ENCODE measurements around the gene EQTN. TPM values are rescaled to one million over a fixed set of nuclear protein-coding genes. Genes with fewer than 3 reads are reported as not detected.

The EQTN gene
- polyA plus RNA-seq, 2 of the 4 experiments (the other 2 are of a cell fraction): not detected

DNA sequence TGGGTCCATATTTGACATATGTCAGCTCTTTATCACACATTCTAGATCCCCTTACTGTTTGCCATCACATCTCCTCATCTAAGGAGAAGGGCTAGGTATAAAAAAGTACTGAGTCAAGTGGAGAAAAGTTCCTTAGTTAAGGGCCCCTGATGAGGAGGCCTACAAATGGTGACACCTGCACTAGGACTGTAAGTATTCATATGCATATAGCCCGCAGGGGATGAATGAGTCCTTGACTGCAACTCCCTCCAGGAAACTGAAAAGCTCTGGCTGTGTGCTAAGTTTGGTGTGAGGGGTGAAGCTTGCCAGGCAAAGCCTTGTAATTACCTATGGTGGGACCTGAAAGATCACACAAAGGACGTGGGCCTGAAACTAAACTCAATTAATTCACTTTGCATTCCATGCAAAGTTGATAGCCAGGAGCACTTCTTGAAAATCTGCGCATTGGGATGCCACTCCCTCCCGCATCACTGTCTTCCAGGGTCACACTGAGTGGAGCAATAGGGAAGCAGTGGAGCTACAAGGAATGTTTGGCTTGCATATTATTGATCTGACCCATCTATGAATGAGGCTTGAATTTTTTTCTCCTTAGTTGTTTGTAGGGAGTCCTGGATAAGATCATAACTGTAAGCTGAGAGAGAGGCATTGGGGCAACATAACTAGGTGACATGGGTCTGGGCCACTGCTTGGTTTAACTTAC lies 11.9 kb upstream of the EQTN start:
- no peak for TF ChIP-seq NR3C1 (IDR thresholded peaks at IDR 0.05)
- TF ChIP-seq, protein P1, sequence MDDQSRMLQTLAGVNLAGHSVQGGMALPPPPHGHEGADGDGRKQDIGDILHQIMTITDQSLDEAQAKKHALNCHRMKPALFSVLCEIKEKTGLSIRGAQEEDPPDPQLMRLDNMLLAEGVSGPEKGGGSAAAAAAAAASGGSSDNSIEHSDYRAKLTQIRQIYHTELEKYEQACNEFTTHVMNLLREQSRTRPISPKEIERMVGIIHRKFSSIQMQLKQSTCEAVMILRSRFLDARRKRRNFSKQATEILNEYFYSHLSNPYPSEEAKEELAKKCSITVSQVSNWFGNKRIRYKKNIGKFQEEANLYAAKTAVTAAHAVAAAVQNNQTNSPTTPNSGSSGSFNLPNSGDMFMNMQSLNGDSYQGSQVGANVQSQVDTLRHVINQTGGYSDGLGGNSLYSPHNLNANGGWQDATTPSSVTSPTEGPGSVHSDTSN (IDR thresholded peaks at IDR 0.05): no peak
- TF ChIP-seq RNF2 (IDR thresholded peaks at IDR 0.05; ENCODE audit: borderline replicate concordance, low read depth): no peak
- TF ChIP-seq CBX2 (IDR thresholded peaks at IDR 0.05; ENCODE audit: borderline replicate concordance, low read depth): no peak
- TF ChIP-seq, protein P2, sequence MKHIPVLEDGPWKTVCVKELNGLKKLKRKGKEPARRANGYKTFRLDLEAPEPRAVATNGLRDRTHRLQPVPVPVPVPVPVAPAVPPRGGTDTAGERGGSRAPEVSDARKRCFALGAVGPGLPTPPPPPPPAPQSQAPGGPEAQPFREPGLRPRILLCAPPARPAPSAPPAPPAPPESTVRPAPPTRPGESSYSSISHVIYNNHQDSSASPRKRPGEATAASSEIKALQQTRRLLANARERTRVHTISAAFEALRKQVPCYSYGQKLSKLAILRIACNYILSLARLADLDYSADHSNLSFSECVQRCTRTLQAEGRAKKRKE (CRISPR knock-in tag; IDR thresholded peaks at IDR 0.05; ENCODE audit: low read depth): no peak
- no peak for TF ChIP-seq SREBF2 (IDR thresholded peaks at IDR 0.05)
- TF ChIP-seq, protein P3, sequence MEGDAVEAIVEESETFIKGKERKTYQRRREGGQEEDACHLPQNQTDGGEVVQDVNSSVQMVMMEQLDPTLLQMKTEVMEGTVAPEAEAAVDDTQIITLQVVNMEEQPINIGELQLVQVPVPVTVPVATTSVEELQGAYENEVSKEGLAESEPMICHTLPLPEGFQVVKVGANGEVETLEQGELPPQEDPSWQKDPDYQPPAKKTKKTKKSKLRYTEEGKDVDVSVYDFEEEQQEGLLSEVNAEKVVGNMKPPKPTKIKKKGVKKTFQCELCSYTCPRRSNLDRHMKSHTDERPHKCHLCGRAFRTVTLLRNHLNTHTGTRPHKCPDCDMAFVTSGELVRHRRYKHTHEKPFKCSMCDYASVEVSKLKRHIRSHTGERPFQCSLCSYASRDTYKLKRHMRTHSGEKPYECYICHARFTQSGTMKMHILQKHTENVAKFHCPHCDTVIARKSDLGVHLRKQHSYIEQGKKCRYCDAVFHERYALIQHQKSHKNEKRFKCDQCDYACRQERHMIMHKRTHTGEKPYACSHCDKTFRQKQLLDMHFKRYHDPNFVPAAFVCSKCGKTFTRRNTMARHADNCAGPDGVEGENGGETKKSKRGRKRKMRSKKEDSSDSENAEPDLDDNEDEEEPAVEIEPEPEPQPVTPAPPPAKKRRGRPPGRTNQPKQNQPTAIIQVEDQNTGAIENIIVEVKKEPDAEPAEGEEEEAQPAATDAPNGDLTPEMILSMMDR (IDR thresholded peaks at IDR 0.05): no peak
- TF ChIP-seq CEBPB (IDR thresholded peaks at IDR 0.05): no peak
- TF ChIP-seq, protein P4, sequence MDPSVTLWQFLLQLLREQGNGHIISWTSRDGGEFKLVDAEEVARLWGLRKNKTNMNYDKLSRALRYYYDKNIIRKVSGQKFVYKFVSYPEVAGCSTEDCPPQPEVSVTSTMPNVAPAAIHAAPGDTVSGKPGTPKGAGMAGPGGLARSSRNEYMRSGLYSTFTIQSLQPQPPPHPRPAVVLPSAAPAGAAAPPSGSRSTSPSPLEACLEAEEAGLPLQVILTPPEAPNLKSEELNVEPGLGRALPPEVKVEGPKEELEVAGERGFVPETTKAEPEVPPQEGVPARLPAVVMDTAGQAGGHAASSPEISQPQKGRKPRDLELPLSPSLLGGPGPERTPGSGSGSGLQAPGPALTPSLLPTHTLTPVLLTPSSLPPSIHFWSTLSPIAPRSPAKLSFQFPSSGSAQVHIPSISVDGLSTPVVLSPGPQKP (IDR thresholded peaks at IDR 0.05; ENCODE audit: low read depth, low read length): no peak
- no peak for TF ChIP-seq KDM5A (IDR thresholded peaks at IDR 0.05)
- TF ChIP-seq NFE2L2 (conservative IDR thresholded peaks at IDR 0.05; ENCODE audit: low read length): no peak
- POLR2A ChIA-PET: no interaction called here
- CTCF ChIA-PET: no interaction called here
- DNase-seq (ENCODE audit: low read depth in 1 of 2, low spot score in 1 of 2) (no peak), FAIRE-seq (no peak), ATAC-seq (no peak)
- no peak overlapping the region for H3K4me3 ChIP-seq
- H3K4me1 ChIP-seq: no peaks in the 10 kb centered on the region
- no peaks in the 10 kb centered on the region for H3K9me3 ChIP-seq
- 61% methylated on average over 4 of the region's 4 CpGs for WGBS (ENCODE audit: missing lambda C conversion rate)
- no peak overlapping the region for H3K27ac ChIP-seq
- no peak overlapping the region for H3K4me2 ChIP-seq

DNA sequence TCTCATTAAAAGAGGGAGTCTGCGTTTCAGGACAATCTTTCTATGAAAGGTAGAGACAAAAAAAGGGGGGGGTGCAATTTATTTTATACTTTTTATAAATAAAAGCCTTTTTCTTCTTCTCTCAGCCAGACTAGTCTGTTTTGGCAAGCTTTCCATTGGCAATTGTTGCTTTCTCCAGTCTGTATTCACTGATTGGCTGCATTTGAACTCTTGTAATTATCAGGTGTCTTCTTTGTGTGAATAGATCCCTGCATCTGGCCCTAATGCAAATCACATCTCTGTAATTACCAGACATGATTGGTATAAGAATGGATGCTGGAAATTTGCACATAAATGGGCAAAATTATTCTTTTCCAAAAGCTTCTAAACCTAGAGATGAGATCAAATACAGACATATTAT lies 7.6 kb upstream of the EQTN start:
- H3K4me3 ChIP-seq: no peak overlapping the region
- ChIA-PET CTCF (interaction anchor here (1.6 kb wide), 1 partner anchor 29 kb away, joined by 6 read pairs; no protein-coding TSS in a partner anchor), POLR2A (no interaction called here)
- no peaks in the 10 kb centered on the region for H3K9me3 ChIP-seq
- ATAC-seq: no peak
- FAIRE-seq: no peak
- DNase-seq (ENCODE audit: low read depth in 1 of 2, low spot score in 1 of 2): no peak
- 53% methylated on average over 1 of the region's 1 CpG for WGBS (ENCODE audit: missing lambda C conversion rate)
- no peak overlapping the region for H3K4me2 ChIP-seq
- TF ChIP-seq HEYL (CRISPR knock-in tag; IDR thresholded peaks at IDR 0.05): no peak
- no peak for TF ChIP-seq POLR2AphosphoS2 (conservative IDR thresholded peaks at IDR 0.05; ENCODE audit: low read length)
- H3K4me1 ChIP-seq: 0 out of 3 replicates have a peak, but pooled peaks cover 5% of the 10 kb centered on the region
- H3K27ac ChIP-seq: no peak overlapping the region

DNA sequence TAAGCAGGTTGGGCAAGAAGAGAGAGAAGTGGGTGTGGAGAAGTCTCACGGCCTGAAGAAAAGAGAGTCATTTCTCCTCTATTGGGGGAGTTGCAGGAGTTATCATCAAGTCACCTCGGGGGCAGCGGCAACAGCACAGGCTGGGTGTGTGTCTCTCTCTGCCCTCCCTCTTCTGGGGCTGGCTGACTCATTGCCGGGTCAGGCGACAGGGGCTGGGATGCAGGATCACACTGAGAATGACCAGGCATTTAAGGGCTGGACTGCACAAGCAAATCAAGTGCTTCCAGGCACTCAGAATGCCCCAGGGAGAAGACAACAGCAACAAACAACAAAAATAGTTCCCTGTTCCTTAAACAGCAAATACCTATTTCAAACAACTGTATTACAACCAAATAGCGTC lies 6.3 kb upstream of the EQTN start:
- no peak overlapping the region for H3K4me3 ChIP-seq
- DNase-seq (ENCODE audit: low read depth in 1 of 2, low spot score in 1 of 2) (peak; percentile 5 to 24), FAIRE-seq (no peak), ATAC-seq (peak; percentile 54 to 68; a peak in 4 of 6 replicates)
- TF ChIP-seq, protein P5, sequence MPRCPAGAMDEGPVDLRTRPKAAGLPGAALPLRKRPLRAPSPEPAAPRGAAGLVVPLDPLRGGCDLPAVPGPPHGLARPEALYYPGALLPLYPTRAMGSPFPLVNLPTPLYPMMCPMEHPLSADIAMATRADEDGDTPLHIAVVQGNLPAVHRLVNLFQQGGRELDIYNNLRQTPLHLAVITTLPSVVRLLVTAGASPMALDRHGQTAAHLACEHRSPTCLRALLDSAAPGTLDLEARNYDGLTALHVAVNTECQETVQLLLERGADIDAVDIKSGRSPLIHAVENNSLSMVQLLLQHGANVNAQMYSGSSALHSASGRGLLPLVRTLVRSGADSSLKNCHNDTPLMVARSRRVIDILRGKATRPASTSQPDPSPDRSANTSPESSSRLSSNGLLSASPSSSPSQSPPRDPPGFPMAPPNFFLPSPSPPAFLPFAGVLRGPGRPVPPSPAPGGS (IDR thresholded peaks at IDR 0.05): no peak
- TF ChIP-seq EHMT2 (IDR thresholded peaks at IDR 0.05; ENCODE audit: low read depth) (no peak), HOXA7 (CRISPR knock-in tag; IDR thresholded peaks at IDR 0.05) (no peak), MAFK (IDR thresholded peaks at IDR 0.05; ENCODE audit: partially characterized antibody) (no peak), TFCP2L1 (CRISPR knock-in tag; IDR thresholded peaks at IDR 0.05) (no peak), NFE2L2 (conservative IDR thresholded peaks at IDR 0.05; ENCODE audit: low read length) (no peak), CHD2 (IDR thresholded peaks at IDR 0.05; ENCODE audit: low read length, partially characterized antibody) (no peak), NPAS2 (CRISPR knock-in tag; IDR thresholded peaks at IDR 0.05; ENCODE audit: borderline replicate concordance) (no peak), ESRRA (IDR thresholded peaks at IDR 0.05; ENCODE audit: borderline replicate concordance, low read length) (no peak), GATA3 (IDR thresholded peaks at IDR 0.05; ENCODE audit: borderline replicate concordance) (no peak), SMC3 (IDR thresholded peaks at IDR 0.05) (no peak)
- TF ChIP-seq, protein P4 (IDR thresholded peaks at IDR 0.05; ENCODE audit: low read depth, low read length): no peak
- TF ChIP-seq, protein P6, sequence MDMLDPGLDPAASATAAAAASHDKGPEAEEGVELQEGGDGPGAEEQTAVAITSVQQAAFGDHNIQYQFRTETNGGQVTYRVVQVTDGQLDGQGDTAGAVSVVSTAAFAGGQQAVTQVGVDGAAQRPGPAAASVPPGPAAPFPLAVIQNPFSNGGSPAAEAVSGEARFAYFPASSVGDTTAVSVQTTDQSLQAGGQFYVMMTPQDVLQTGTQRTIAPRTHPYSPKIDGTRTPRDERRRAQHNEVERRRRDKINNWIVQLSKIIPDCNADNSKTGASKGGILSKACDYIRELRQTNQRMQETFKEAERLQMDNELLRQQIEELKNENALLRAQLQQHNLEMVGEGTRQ (IDR thresholded peaks at IDR 0.05): no peak
- TF ChIP-seq, protein P7, sequence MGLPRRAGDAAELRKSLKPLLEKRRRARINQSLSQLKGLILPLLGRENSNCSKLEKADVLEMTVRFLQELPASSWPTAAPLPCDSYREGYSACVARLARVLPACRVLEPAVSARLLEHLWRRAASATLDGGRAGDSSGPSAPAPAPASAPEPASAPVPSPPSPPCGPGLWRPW (IDR thresholded peaks at IDR 0.05): no peak
- 25% methylated on average over 6 of the region's 6 CpGs for WGBS (ENCODE audit: missing lambda C conversion rate)
- H3K4me1 ChIP-seq: 0 out of 3 replicates have a peak, but pooled peaks cover 5% of the 10 kb centered on the region
- 0 out of 3 replicates have a peak overlapping the region, but pooled peaks have one; percentile 28 for H3K4me2 ChIP-seq
- POLR2A ChIA-PET: no interaction called here
- H3K27ac ChIP-seq: no peak overlapping the region
- no peaks in the 10 kb centered on the region for H3K9me3 ChIP-seq
- CTCF ChIA-PET: interaction anchor here (1.1 kb wide), 1 partner anchor 245 kb away, joined by 3 read pairs; no protein-coding TSS in a partner anchor

Measured in A549 (cell line).